Measurements from ENCODE around the gene MAFG.

GRCh38 chr17:81955058-81955681, 27.6 kb upstream of the MAFG start:
- TF ChIP-seq POLR2AphosphoS5 (IDR thresholded peaks at IDR 0.05) (no peak), CTCF (IDR thresholded peaks at IDR 0.05) (no peak), POLR2A (IDR thresholded peaks at IDR 0.05) (no peak)
